ENCODE results near the gene ENTREP3.
A peak's percentile ranks its signal among the peaks of the same experiment; 100 is the strongest.

Gene ENTREP3

GRCh38 chr1:155256058-155256852, 972 bp upstream of the ENTREP3 start:
- 89% methylated on average over 20 of the region's 20 CpGs for WGBS
- H2BK120ac ChIP-seq (ENCODE audit: low read depth, low read length) = no peak overlapping the region
- H4K91ac ChIP-seq (ENCODE audit: low read length) = no peak overlapping the region
- DNase-seq = no peak
- H2BK5ac ChIP-seq (ENCODE audit: low read depth, low read length, poor library complexity, severe bottlenecking) = no peak overlapping the region
- H3K36me3 ChIP-seq (ENCODE audit: control insufficient read depth in 1 of 2, insufficient read depth in 2 of 2, low read depth in 1 of 2, low read length in 2 of 2) = peaks cover 31 to 40% of the 10 kb centered on the region in 2 experiments
- no peak overlapping the region for H3K4me2 ChIP-seq (ENCODE audit: low read length, poor library complexity, severe bottlenecking)
- no peak overlapping the region for H3K14ac ChIP-seq (ENCODE audit: low read length in 2 of 2)
- peak overlapping the region; percentile 8 for H2AK5ac ChIP-seq (ENCODE audit: low read length, severe bottlenecking)
- peak overlapping the region; percentile 94 for H3K9ac ChIP-seq (ENCODE audit: low read length)
- H3K79me1 ChIP-seq (replicated peaks; ENCODE audit: low read length, poor library complexity, severe bottlenecking) = peaks cover 25% of the 10 kb centered on the region
- peak overlapping the region; percentile 98 for H4K8ac ChIP-seq (ENCODE audit: low read length)
- H3K9me3 ChIP-seq (ENCODE audit: control insufficient read depth, low read length) = no peaks in the 10 kb centered on the region
- H2AFZ ChIP-seq (ENCODE audit: low read depth, low read length) = no peak overlapping the region
- H2BK15ac ChIP-seq (ENCODE audit: low read depth, poor library complexity, severe bottlenecking) = no peak overlapping the region
- H3K4ac ChIP-seq (ENCODE audit: low read depth in 1 of 2, low read length in 2 of 2) = peak overlapping the region in 1 of 2 experiments; percentile 72
- H3K4me1 ChIP-seq (ENCODE audit: control insufficient read depth, insufficient read depth, low read depth, low read length) = peaks cover 29% of the 10 kb centered on the region
- peak overlapping the region in 1 of 2 experiments; percentile 74 for H3K23ac ChIP-seq (ENCODE audit: low read length in 2 of 2)
- H3K4me3 ChIP-seq (ENCODE audit: insufficient read depth in 1 of 2, low read depth in 1 of 2, low read length in 2 of 2) = peak overlapping the region in 1 of 2 experiments; percentile 95
- H3K27ac ChIP-seq (ENCODE audit: low read length, poor library complexity, severe bottlenecking) = peak overlapping the region; percentile 92
- H2BK12ac ChIP-seq (ENCODE audit: low read length in 2 of 2) = peak overlapping the region; percentile 67 to 96
- no peak overlapping the region for H3K18ac ChIP-seq (ENCODE audit: low read depth in 1 of 2, low read length in 2 of 2)
- H3K27me3 ChIP-seq (ENCODE audit: control insufficient read depth in 1 of 2, insufficient read depth in 1 of 2, low read length in 2 of 2) = no peaks in the 10 kb centered on the region

- Histone ChIP-seq H3K27ac (ENCODE audit: low read length, poor library complexity, severe bottlenecking) (no peak overlapping the region), H3K27me3 (ENCODE audit: control insufficient read depth in 1 of 2, insufficient read depth in 1 of 2, low read length in 2 of 2) (no peaks in the 10 kb centered on the region), H3K9me3 (ENCODE audit: control insufficient read depth, low read length) (no peaks in the 10 kb centered on the region), H3K4me1 (ENCODE audit: control insufficient read depth, insufficient read depth, low read depth, low read length) (peaks cover 30% of the 10 kb centered on the region), H2BK120ac (ENCODE audit: low read depth, low read length) (peak overlapping the region; percentile 23), H2BK5ac (ENCODE audit: low read depth, low read length, poor library complexity, severe bottlenecking) (peak overlapping the region; percentile 21), H3K4ac (ENCODE audit: low read depth in 1 of 2, low read length in 2 of 2) (peak overlapping the region; percentile 49 to 94), H3K23ac (ENCODE audit: low read length in 2 of 2) (peak overlapping the region in 1 of 2 experiments; percentile 53), H3K4me3 (ENCODE audit: insufficient read depth in 1 of 2, low read depth in 1 of 2, low read length in 2 of 2) (peak overlapping the region; percentile 79 to 95), H3K36me3 (ENCODE audit: control insufficient read depth in 1 of 2, insufficient read depth in 2 of 2, low read depth in 1 of 2, low read length in 2 of 2) (peaks cover 37 to 39% of the 10 kb centered on the region in 2 experiments), H2BK12ac (ENCODE audit: low read length in 2 of 2) (peak overlapping the region in 1 of 2 experiments; percentile 34), H3K9ac (ENCODE audit: low read length) (peak overlapping the region; percentile 94), H3K79me1 (replicated peaks; ENCODE audit: low read length, poor library complexity, severe bottlenecking) (peaks cover 24% of the 10 kb centered on the region), H3K4me2 (ENCODE audit: low read length, poor library complexity, severe bottlenecking) (peak overlapping the region; percentile 66), H4K91ac (ENCODE audit: low read length) (peak overlapping the region; percentile 92), H3K18ac (ENCODE audit: low read depth in 1 of 2, low read length in 2 of 2) (peak overlapping the region; percentile 72 to 96), H2BK15ac (ENCODE audit: low read depth, poor library complexity, severe bottlenecking) (peak overlapping the region; percentile 88), H2AFZ (ENCODE audit: low read depth, low read length) (peak overlapping the region; percentile 64), H3K14ac (ENCODE audit: low read length in 2 of 2) (peak overlapping the region in 1 of 2 experiments; percentile 78), H4K8ac (ENCODE audit: low read length) (peak overlapping the region; percentile 98), H2AK5ac (ENCODE audit: low read length, severe bottlenecking) (no peak overlapping the region)
- WGBS = 14% methylated on average over 31 of the region's 35 CpGs
- DNase-seq = no peak
Measured at GRCh38 chr1:155254714-155255242, 505 bp downstream of the ENTREP3 start.

- H2BK120ac ChIP-seq (ENCODE audit: low read depth, low read length) = no peak overlapping the region
- peak overlapping the region; percentile 98 for H4K8ac ChIP-seq (ENCODE audit: low read length)
- 77% methylated on average over 12 of the region's 12 CpGs for WGBS
- H3K9me3 ChIP-seq (ENCODE audit: control insufficient read depth, low read length) = no peaks in the 10 kb centered on the region
- peak overlapping the region in 1 of 2 experiments; percentile 78 for H3K14ac ChIP-seq (ENCODE audit: low read length in 2 of 2)
- peaks cover 34 to 36% of the 10 kb centered on the region in 2 experiments for H3K36me3 ChIP-seq (ENCODE audit: control insufficient read depth in 1 of 2, insufficient read depth in 2 of 2, low read depth in 1 of 2, low read length in 2 of 2)
- H2BK15ac ChIP-seq (ENCODE audit: low read depth, poor library complexity, severe bottlenecking) = no peak overlapping the region
- H3K79me1 ChIP-seq (replicated peaks; ENCODE audit: low read length, poor library complexity, severe bottlenecking) = peaks cover 22% of the 10 kb centered on the region
- H3K27me3 ChIP-seq (ENCODE audit: control insufficient read depth in 1 of 2, insufficient read depth in 1 of 2, low read length in 2 of 2) = no peaks in the 10 kb centered on the region
- no peak overlapping the region for H2AFZ ChIP-seq (ENCODE audit: low read depth, low read length)
- H3K18ac ChIP-seq (ENCODE audit: low read depth in 1 of 2, low read length in 2 of 2) = peak overlapping the region in 1 of 2 experiments; percentile 96
- peak overlapping the region in 1 of 2 experiments; percentile 26 for H2BK12ac ChIP-seq (ENCODE audit: low read length in 2 of 2)
- H2BK5ac ChIP-seq (ENCODE audit: low read depth, low read length, poor library complexity, severe bottlenecking) = no peak overlapping the region
- peak overlapping the region; percentile 79 to 95 for H3K4me3 ChIP-seq (ENCODE audit: insufficient read depth in 1 of 2, low read depth in 1 of 2, low read length in 2 of 2)
- no peak overlapping the region for H3K23ac ChIP-seq (ENCODE audit: low read length in 2 of 2)
- H2AK5ac ChIP-seq (ENCODE audit: low read length, severe bottlenecking) = no peak overlapping the region
- DNase-seq = no peak
- no peak overlapping the region for H3K27ac ChIP-seq (ENCODE audit: low read length, poor library complexity, severe bottlenecking)
- peak overlapping the region; percentile 66 for H3K4me2 ChIP-seq (ENCODE audit: low read length, poor library complexity, severe bottlenecking)
- H3K9ac ChIP-seq (ENCODE audit: low read length) = peak overlapping the region; percentile 94
- peak overlapping the region; percentile 8 for H4K91ac ChIP-seq (ENCODE audit: low read length)
- peaks cover 30% of the 10 kb centered on the region for H3K4me1 ChIP-seq (ENCODE audit: control insufficient read depth, insufficient read depth, low read depth, low read length)
- peak overlapping the region; percentile 49 to 94 for H3K4ac ChIP-seq (ENCODE audit: low read depth in 1 of 2, low read length in 2 of 2)
Measured at GRCh38 chr1:155254228-155254713, 1.0 kb downstream of the ENTREP3 start.

GRCh38 chr1:155253797-155254196, 1.5 kb downstream of the ENTREP3 start:
- peak overlapping the region; percentile 9 for H4K91ac ChIP-seq (ENCODE audit: low read length)
- no peak overlapping the region for H3K4ac ChIP-seq (ENCODE audit: low read depth in 1 of 2, low read length in 2 of 2)
- peak overlapping the region in 1 of 2 experiments; percentile 95 for H3K4me3 ChIP-seq (ENCODE audit: insufficient read depth in 1 of 2, low read depth in 1 of 2, low read length in 2 of 2)
- H3K36me3 ChIP-seq (ENCODE audit: control insufficient read depth in 1 of 2, insufficient read depth in 2 of 2, low read depth in 1 of 2, low read length in 2 of 2) = peaks cover 37 to 39% of the 10 kb centered on the region in 2 experiments
- no peak overlapping the region for H2BK12ac ChIP-seq (ENCODE audit: low read length in 2 of 2)
- H3K4me1 ChIP-seq (ENCODE audit: control insufficient read depth, insufficient read depth, low read depth, low read length) = peaks cover 30% of the 10 kb centered on the region
- H3K79me1 ChIP-seq (replicated peaks; ENCODE audit: low read length, poor library complexity, severe bottlenecking) = peaks cover 22% of the 10 kb centered on the region
- no peak overlapping the region for H2AK5ac ChIP-seq (ENCODE audit: low read length, severe bottlenecking)
- no peak overlapping the region for H3K27ac ChIP-seq (ENCODE audit: low read length, poor library complexity, severe bottlenecking)
- peak overlapping the region in 1 of 2 experiments; percentile 48 for H3K18ac ChIP-seq (ENCODE audit: low read depth in 1 of 2, low read length in 2 of 2)
- no peaks in the 10 kb centered on the region for H3K9me3 ChIP-seq (ENCODE audit: control insufficient read depth, low read length)
- 69% methylated on average over 5 of the region's 5 CpGs for WGBS
- H3K23ac ChIP-seq (ENCODE audit: low read length in 2 of 2) = no peak overlapping the region
- H2BK5ac ChIP-seq (ENCODE audit: low read depth, low read length, poor library complexity, severe bottlenecking) = no peak overlapping the region
- H4K8ac ChIP-seq (ENCODE audit: low read length) = no peak overlapping the region
- H3K9ac ChIP-seq (ENCODE audit: low read length) = peak overlapping the region; percentile 94
- H2BK15ac ChIP-seq (ENCODE audit: low read depth, poor library complexity, severe bottlenecking) = no peak overlapping the region
- H3K14ac ChIP-seq (ENCODE audit: low read length in 2 of 2) = no peak overlapping the region
- peak overlapping the region; percentile 30 for H3K4me2 ChIP-seq (ENCODE audit: low read length, poor library complexity, severe bottlenecking)
- no peak overlapping the region for H2BK120ac ChIP-seq (ENCODE audit: low read depth, low read length)
- no peak overlapping the region for H2AFZ ChIP-seq (ENCODE audit: low read depth, low read length)
- H3K27me3 ChIP-seq (ENCODE audit: control insufficient read depth in 1 of 2, insufficient read depth in 1 of 2, low read length in 2 of 2) = no peaks in the 10 kb centered on the region
- no peak for DNase-seq
